Left cardiac atrium (tissue), 4 donors: ENCODE measurements around the gene CFAP74. TPM values are rescaled to one million over a fixed set of nuclear protein-coding genes. Genes with fewer than 3 reads are reported as not detected.

ENCODE experiments used
- ATAC-seq, 2 donors: fragments of 200-7000 bp; cut with Tn5 transposase; one replicate each; pipeline ENCODE4 v1.9.1; 2020; ENCODE audit warnings: mild to moderate bottlenecking in 2 of 2, moderate library complexity in 2 of 2
- DNase-seq: peaks from one replicate; pipeline ENCODE4 v3.0.0-alpha.2; 2020
- intact Hi-C, 2 donors: fragments of 100-400 bp; cut with DNase I; formaldehyde crosslinking; loops; one replicate each; pipeline versions ENCODE4 v1.14.1 to v1.15.1; 2022 to 2023
- long read RNA-seq: library from polyadenylated mRNA; unstranded; transcript quantifications from one replicate; pipeline ENCODE4 v2.0.0, GENCODE V29; 2021
- total RNA-seq, 2 donors: library from RNA; stranded (reverse); fragmentation: NEBNext Ultra II Directional; extraction: Animal tissue kit (Norgen Biotek cat#: 25700); gene quantifications; one replicate each; pipeline ENCODE4 v1.2.1, GENCODE V29; 2021
- donor health status: DM: no; HTN: yes; CAD: no.
- donor health status: DM: no; HTN: yes; CAD: no; lungs with severe emphysema.
- donor health status: DM: yes; HTN: yes; CAD: no.
- donor health status: Dilated cardiomyopathy.

The CFAP74 gene, protein sequence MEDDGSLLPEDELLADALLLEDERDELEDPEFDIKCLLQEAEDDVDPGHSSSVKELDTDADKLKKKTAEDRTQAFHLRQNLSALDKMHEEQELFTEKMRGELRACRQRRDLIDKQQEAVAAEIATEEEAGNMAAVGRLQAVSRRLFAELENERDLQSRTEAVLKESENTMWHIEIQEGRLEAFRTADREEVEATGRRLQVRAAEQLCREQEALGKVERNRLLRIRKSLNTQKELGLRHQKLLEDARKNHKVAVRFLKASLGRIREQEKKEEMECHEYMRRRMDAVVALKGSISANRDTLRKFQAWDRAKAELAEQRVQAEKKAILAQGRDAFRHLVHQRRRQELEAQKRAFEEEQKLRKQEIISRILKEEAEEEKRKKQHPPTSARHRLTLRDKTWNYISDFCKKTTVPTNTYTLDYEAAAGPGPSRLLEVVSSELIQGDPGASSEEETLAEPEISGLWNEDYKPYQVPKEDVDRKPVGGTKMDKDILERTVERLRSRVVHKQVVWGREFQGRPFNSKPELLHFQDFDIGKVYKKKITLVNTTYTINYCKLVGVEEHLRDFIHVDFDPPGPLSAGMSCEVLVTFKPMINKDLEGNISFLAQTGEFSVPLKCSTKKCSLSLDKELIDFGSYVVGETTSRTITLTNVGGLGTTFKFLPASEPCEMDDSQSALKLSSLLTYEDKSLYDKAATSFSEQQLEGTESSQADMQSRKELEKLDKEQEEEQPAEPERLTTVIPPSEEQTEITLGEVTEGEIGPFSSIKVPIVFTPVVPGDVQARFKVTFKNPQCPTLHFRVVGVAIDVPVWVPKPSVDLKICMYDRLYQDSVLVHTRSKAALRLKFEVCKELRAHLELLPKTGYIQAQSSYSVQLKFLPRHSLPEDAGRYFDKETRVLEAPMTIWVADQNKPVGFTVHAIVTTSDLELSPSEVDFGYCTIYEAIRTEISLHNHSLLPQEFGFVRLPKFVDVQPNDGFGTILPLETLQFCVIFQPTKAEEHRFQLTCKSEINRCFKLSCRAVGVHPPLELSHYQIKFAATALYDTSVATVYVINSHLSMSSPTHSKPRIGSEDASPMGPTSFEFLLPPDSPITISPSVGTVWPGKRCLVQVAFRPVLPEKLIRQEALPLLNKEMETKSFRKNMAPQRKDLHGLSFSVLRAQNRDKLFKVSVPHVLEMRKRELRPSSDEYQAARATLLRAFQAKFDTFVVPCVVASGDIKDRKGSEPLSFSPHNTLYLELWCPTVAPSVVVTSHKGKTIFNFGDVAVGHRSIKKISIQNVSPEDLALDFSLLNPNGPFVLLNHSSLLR (N-terminal part only)
- total RNA-seq = not detected
- long read RNA-seq = 0 reads

DNA sequence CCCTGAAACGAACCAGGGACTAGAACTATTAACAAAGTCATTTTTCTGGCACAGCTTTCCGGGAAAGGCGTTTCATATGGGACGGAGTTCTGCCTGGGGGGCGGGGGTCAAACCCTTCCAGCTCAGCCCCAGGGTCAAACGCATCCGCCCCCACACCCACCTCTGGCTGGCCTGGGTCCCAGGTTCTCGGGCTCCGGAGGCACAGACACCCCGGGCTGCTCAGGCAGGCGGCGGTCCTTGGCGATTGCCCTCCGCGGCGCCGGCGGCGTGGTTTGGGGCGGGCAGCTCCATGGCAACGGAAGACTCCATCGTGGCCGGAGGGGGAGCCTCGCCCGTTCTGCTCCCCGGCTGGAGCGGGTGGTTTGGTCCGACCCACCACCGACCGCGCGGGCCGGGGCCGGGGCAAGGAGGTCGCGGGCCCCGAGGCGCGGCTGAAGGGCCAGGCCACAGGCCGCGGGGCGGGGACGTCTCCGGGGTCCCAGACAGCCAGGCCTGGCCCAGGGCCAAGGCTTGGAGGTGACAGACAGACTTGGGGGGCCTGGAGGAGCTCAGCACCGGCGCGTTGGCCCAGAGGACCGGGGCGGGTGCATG lies at the start of gene CFAP74:
TSS of gene CFAP74 (minus strand) at position 246 of the 591 bp plus-strand sequence. CDS start 12,830 bp downstream, outside the sequence.
- ATAC-seq (peak; percentile 55 to 61), DNase-seq (no peak)
- intact Hi-C loops = no loop called here

GRCh38 chr1:2053217-2053616 lies 49.6 kb upstream of the CFAP74 start:
- intact Hi-C loops = no loop called here
- ATAC-seq (no peak), DNase-seq (no peak)

DNA sequence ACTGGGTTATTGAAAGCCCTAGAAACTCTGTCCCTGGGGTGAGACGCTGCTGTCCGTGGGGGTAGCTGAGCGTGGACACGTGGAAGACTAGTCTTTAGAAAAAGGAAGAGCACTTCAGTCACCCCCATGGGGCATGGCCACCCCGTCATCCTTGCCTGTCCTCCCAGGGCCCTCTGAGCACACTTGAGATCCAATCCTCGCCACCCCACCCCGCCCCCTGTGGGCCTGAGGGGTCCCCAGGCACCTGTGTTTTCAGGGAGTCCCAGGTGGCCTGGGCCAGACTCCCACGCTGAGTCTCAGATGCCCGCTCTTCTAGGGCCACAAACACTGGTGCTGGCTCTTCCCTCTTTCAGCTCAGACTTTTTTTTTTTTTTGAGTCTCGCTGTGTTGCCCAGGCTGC lies 49.2 kb upstream of the CFAP74 start:
- DNase-seq (no peak), ATAC-seq (no peak)
- intact Hi-C loops = no loop called here

DNA sequence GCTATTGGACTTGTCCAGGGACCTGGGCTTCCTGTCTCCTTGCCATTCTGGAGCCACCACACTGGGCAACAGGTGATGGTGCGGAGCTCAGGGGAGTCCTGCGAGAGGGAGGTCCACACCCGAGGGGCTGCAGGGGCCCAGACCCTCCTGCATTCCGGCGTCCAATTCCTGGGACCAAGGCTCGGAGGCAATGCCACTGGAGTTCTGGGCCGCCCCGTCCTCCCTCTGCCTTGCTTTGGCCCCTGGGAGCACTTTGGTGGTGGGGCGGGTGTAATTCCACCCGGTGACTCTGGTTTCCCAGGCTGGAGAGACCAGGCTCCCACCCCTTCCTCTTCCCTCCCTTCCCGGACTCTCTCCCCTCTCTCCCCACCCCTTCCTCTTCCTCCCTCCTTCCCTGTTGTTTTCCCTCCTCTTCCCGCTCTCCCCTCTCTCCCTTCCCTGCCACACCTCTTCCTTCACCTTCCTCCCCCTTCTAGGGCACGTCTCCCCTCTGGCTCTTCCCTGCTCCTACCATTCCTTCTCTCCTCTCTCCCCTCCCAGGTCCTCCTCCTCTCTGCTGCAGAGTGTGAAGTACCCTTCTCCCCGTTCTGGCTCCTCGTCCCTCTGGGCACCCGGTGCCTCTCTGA lies 48.6 kb upstream of the CFAP74 start:
- ATAC-seq (no peak), DNase-seq (no peak)
- intact Hi-C loops = no loop called here

GRCh38 chr1:2050793-2051682 lies 47.5 kb upstream of the CFAP74 start:
- DNase-seq = no peak
- peak in 1 of 2 donors; percentile 1 for ATAC-seq
- intact Hi-C loops = no loop called here

DNA sequence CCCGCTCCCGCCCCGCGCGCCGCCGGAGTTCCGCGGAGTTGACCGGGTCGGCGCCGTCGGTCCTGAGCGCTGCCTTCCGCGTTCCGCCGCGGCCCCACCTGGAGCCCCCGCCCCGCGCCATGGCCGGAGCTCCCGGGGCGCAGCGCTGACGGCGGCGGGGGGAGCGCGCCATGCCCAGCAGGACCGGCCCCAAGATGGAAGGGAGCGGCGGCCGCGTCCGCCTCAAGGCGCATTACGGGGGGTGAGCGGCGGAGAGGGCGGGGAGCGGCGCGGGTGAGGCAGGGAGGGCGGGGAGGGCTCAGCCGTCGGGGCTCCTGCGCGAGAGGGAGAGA lies 46.8 kb upstream of the CFAP74 start:
- ATAC-seq = peak; percentile 7 to 29
- no peak for DNase-seq
- intact Hi-C loops = no loop called here

DNA sequence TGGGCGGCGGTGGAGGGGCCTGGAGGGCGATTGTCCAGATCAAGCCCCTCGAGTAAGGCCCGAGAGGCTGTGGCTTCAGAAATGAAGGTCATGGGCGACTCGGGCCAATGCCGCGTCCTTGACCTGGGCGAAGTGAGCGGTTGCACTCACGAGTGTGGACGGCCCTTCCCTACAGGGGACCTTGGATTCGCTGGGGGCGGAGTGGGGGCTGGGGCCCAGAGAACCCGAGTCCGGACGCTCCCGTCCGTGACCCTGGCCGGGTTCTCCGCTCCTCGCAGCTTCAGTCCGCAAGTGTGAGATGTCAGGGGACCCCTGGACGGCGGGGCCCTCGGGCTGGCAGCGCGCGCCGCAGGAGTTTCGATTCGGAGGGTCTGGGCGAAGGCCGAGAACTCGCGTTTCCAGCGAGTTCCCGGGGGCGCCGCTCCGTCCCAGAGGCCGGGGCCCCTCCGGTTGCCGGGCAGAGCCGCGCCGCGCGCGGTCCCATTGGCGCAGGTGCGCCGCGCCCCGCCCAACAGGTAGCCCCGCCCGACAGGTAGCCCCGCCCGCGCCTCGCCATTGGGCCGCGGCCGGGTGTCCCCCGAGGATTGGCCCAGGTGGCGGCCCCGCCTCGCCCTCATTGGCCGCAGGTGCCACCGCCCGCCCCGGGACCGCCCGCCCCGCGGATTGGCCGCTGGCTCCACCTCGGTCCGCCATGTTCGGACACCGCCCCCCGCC lies 46.3 kb upstream of the CFAP74 start, which contains the start of gene PRKCZ:
TSS of gene PRKCZ (plus strand) at position 694 of the 714 bp plus-strand sequence. CDS start 220 bp downstream, outside the sequence.
- intact Hi-C loops = loop anchor here in 1 of 2 donors (5.0 kb wide), 1 partner anchor 88 kb away; no protein-coding TSS in a partner anchor
- peak; percentile 83 for DNase-seq
- ATAC-seq = peak; percentile 92 to 95

DNA sequence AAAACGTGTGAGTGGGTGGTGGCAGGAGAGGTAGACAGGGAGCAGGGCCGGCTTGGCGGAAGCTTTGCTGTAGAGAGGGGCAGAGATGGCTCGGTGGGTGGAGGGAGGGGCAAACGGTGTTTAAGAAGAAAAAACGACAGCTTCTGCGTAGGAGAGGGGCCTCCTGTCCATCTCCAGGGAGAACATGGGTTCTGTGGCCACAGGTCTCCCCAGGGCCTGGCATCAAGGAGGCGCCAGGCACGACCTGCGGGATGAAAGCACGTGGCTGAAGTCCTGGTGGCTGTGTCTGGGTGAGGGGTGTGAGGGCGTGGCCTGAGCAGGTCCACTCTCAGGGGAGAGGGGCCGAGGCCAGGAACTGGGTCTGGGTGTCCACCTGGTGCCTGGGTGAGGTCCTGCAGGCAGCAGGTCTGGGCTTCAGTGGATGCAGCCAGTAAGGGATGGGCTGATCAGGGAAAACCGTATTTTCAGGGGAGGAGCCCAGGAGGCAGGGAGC lies 45.7 kb upstream of the CFAP74 start:
- DNase-seq = no peak
- ATAC-seq = peak in 1 of 2 donors; percentile 12
- intact Hi-C loops = loop anchor here in 1 of 2 donors (5.0 kb wide), 1 partner anchor 87 kb away; no protein-coding TSS in a partner anchor

- DNase-seq (no peak), ATAC-seq (no peak)
- intact Hi-C loops = loop anchor here in 1 of 2 donors (5.0 kb wide), 1 partner anchor 86 kb away; no protein-coding TSS in a partner anchor
Measured at GRCh38 chr1:2047749-2048729, 44.5 kb upstream of the CFAP74 start.

DNA sequence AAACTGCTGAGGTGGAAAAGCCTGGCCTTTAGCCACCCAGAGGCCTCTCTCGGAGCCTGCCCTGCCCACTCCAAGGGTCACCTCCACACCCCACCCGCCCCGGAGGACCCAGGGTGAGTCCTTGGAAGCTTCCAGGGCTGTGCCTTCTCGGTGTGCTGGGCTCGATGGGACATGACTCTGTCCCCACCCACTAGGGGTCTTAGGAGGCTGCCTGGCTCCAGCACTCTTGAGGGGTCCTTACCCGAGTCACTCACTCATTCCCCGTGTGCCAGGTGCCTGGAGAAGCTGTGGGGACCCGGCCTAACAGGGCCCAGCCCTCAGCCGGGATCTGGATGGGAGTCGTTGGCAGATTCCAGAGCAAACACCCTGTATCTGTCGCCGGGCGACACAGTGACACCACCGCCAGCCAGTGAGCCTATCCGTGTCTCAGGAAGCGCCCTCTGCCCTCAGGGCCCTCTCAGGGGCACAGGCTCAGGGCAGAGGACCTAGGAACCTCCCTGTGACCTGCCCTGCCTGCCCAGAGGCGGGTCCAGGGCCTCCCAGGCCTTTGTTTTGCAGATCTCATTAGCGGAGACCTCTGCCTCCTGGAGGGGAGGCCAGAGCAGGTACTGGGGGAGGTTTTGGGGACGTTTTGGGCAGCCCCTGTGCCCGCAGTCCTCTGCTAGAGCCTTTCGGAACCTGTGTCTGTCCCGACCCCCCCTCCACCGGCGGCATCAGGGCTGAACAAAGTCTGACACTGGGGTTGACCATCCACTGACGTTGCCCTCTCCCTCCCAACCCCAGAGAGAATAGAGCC lies 43.6 kb upstream of the CFAP74 start:
- no peak for ATAC-seq
- no peak for DNase-seq
- intact Hi-C loops = loop anchor here in 1 of 2 donors (5.0 kb wide), 1 partner anchor 85 kb away; no protein-coding TSS in a partner anchor

DNA sequence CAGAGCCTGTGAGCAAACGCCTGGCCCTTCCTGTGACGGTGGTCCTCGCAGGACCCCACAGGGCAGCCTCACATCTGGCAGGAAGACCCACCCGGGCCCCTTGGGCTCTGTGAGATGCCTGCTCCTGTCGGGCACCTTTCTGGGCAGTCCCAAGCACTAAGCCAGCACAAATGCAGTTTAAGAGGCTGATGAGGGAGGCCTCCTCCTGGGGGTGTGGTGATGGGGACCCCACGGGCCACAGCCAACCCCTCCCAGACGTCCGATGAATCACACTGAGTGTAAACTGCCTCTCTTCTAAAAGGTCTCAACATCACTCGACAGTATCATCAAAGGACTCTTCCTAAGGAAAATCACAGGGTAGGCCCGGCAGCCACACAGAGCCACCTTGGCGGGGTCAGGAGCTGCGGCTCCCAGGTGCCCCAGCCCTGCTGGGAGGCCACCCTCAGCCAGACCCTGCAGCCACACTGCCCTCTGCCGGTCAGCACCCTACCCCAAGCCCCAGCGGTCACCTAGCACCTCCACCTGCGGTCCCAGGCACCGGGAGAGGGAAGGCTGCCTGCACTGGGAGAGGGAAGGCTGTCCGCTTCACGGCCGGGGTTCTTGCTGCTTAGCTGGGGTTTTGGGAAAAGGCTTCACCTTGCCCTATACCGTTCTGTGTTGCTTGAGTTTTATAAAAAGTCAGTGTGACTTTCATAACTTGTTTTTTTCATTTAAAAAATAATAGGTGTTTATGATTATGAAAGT lies 42.8 kb upstream of the CFAP74 start:
- ATAC-seq (no peak), DNase-seq (peak; percentile 61)
- intact Hi-C loops = loop anchor here in 1 of 2 donors (5.0 kb wide), 1 partner anchor 84 kb away; no protein-coding TSS in a partner anchor

- intact Hi-C loops = loop anchor here in 1 of 2 donors (2.0 to 5.0 kb wide), 2 partner anchors 83 to 101 kb away; no protein-coding TSS in a partner anchor
- ATAC-seq (peak in 1 of 2 donors; percentile 2), DNase-seq (no peak)
Measured at GRCh38 chr1:2045468-2046173, 42.0 kb upstream of the CFAP74 start.
